Activated T-helper 1 cell treated with anti-CD3 and anti-CD28 coated beads, Interleukin-2, amount 50 U/mL, for 16 hours (primary cell): Measurements from ENCODE around the gene CETP.
A peak's percentile ranks its signal among the peaks of the same experiment; 100 is the strongest.
"Not testable (repeated sequence)": the region's sequence is repeated elsewhere in the genome, so short reads cannot be mapped to it uniquely, and the experiment has no call there.

Experiments
- DNase-seq, 2 donors: peaks; one replicate each; pipeline ENCODE4 v3.0.0-alpha.2; 2020; ENCODE audit warnings: low read depth in 1 of 2, low spot score in 1 of 2

The CETP gene

DNA sequence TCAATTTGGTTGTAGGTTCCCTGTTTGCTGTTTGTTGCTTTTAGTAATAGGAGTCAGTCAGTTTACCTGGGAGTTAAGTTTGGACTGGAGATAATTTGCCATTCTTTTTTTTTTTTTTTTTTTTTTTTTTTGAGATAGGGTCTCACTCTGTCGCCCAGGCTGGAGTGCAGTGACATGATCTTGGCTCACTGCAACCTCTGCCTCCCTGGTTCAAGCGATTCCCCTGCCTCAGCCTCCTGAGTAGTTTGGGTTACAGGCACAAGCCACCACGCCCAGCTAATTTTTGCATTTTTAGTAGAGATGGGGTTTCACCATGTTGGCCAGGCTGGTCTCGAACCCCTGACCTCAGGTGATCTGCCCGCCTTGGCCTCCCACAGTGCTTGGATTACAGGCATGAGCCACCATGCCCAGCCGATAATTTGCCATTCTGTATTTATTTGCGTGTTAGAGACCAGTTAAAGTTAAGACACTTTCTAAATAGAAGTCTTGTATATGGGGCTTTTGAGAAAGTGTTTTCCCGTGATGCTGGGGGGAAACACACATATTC is 27.1 kb upstream of the CETP start:
- DNase-seq, result not testable (repeated sequence)

DNA sequence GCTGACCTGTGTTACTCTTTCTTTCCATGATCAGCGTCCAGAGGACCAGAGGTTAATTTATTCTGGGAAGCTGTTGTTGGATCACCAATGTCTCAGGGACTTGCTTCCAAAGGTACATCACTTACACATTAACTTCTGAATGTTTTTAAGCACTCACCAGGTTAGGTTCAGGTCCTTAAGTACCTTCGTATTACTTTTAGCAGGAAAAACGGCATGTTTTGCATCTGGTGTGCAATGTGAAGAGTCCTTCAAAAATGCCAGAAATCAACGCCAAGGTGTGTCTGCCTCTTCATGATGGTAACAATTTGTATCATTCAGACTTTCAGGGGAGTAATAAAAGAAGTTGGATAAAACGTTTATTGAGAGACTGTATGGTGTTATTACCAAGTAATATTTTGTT is 26.5 kb upstream of the CETP start:
- DNase-seq, result no peak

- no peak for DNase-seq
Measured at GRCh38 chr16:56936491-56936890, 25.3 kb upstream of the CETP start.

DNA sequence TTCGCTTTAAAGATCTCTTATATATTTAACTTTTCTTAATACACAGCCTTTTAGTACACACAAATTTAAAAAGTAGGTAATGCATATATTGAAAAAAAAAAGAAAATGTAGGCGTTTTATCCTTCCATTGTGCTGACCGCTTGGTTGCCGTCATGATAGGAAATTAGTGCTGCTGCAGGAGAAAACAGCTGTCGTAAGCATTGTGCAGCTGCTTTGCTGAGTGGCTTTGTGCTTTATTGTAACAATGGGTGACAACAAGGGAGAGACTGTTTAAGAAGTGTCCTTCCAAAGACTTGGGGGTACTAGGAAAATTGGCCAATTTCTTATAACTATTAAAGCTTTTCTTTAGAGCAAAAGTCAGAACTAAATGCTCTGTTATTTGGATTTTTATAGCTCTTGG is 24.8 kb upstream of the CETP start:
- DNase-seq, result no peak

GRCh38 chr16:56938664-56939513 is 22.9 kb upstream of the CETP start:
- DNase-seq, result no peak

- DNase-seq, result no peak
Measured at GRCh38 chr16:56939801-56940200, 21.9 kb upstream of the CETP start.

GRCh38 chr16:56941092-56941491 is 20.7 kb upstream of the CETP start:
- DNase-seq, result no peak

DNA sequence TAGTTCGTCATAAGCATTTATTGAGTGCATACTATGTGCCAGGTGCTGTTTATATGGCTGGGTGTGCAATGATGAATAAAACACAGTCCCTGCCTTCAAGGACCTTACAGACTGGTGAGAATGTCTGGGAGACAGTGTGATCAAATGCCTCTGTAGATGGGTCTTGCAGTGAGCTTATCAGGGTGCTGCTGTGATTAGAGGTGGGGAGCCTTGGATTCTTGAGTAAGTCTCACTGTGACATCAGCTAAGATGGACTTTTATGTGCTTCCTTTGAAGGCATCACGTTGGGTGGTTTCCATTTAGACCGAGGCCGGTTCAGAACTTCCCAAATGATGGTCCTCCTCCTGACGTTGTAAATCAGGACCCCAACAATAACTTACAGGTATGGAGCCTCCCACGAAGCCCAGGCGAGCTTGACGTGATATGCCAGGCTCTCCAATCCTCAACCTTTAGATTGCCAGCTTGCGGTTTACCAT is 19.9 kb upstream of the CETP start:
- DNase-seq, result no peak

- no peak for DNase-seq
Measured at GRCh38 chr16:56943761-56944375, 17.9 kb upstream of the CETP start.

DNA sequence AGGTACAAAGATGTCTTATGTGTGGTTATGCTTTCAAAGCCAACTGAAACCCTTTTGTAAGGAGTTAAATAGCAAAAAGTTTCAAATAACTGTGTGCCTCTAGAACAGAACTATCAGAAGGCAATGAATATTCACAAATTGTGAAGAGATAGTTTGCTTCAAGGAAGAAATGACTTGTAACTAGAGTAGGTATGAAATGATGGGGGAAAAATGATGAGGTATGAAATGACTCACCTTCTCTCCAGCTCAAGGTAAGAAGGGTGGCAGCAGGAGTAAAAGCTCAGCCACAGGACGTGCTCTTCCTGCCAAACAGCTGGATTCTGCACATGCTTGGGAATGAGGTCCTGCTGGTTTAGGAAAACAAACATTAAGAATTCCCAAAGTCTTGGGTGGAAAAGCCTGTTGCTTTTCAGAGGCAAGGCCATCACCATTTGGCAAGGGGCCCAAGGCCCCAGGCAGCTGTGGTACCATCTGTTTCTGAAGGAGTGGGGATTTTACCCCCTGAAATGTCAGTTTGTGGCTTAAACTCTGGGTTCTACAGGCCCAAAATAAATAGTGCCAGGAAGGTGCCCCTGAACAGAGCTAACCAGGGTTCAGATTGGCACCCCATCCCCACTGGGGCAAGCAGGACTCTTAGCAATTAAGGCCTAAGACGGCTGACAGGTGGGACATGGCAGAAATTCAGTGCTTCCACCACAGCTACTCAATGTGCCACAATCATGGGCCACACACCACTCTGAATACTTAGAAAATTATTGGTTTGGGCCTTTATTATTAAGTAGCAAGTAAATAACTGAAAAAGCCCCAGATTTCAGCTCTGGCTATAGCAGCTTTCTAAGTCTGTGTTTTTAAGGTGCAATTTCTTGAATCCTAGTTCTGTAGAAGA is 16.6 kb upstream of the CETP start:
- no peak for DNase-seq

DNA sequence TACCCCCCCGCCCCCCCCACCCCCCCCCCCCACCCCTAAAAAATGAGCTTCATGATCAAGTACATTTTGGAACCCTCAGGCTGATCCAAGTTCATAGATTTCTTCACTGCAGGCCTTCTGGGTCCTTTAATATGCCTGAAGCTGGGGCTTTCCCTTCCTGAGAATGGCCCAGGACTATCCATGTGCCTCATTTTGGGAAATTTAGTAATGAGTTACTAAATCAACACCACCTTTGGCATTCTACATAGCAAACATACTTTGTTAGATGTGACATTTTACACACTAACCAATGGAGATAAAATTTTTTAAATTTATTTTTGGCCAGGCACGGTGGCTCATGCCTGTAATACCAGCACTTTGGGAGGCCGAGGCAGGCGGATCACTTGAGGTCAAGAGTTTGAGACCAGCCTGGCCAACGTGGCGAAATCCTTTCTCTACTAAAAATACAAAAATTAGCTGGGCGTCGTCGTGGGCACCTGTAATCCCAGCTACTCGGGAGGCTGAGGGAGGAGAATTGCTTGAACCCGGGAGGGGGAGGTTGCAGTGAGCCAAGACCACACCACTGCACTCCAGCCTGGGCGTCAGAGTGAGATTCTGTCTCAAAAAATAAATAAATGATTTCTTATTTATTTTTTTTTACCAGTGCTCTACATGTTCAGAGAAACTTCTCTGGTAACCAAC is 15.8 kb upstream of the CETP start:
- no peak for DNase-seq

GRCh38 chr16:56946767-56947603 is 14.8 kb upstream of the CETP start:
- no peak for DNase-seq

GRCh38 chr16:56947604-56947995 is 14.2 kb upstream of the CETP start:
- DNase-seq, result no peak

DNA sequence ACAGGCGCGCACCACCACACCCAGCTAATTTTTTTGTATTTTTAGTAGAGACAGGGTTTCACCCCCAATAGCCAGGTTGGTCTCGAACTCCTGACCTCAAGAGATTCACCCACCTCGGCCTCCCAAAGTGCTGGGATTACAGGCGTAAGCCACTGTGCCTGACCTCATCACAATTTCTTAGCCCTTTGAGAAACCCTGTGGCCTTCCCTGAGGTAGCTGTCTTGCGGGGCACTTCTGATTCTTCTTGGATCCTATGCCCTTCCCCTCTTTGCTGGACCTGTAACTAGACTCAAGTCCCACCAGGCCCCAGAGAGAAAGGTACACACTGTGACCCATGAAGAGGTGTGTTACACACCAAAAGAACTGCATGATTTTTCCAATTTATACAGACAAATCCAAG is 13.5 kb upstream of the CETP start:
- DNase-seq, result no peak

DNA sequence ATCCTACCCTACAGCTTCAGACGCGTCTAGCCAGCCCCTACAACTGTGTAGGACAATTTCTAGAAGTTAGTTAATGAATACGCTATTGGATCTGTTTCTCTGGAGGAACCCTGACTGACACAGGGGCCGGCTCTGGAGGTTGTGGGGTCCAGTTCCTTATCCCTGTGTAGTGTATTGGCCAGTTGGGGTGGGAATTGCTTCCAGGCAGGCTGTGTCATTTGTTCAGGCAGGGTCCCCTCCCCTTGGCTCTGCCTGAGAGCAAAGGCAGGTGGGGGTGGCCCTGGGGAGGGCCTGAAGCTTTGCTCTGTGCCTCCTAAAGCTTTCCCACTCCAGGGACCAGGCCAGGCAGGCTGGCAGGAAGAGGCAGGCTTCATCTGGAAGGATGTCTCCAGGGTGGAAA is 11.7 kb upstream of the CETP start:
- no peak for DNase-seq

GRCh38 chr16:56950455-56950854 is 11.3 kb upstream of the CETP start:
- DNase-seq, result no peak

GRCh38 chr16:56950881-56951771 is 10.6 kb upstream of the CETP start:
- peak in 1 of 2 donors; percentile 30 for DNase-seq

DNA sequence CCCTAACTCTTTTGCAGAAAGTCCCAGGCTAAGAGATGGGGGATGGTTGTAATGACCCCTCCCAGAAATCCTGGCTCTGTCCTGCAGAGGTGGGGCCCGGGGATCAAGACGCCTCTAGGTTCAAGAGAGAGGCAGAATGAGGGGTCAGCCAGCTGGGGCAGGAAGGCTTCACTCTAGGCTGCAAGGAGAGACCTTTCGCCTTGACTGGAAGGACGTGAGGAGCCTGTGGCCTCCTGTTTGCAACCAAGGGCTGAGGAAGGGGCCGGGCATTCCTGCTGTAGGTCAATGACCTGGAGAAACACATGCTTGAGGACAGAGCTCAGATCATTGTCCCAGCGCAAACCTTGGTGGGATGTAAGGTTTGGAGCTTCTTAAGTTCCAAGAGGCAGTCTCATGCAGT is 8.7 kb upstream of the CETP start:
- no peak for DNase-seq

GRCh38 chr16:56956076-56956475 is 5.7 kb upstream of the CETP start:
- DNase-seq, result no peak
